B cell (primary cell): ENCODE measurements around the gene SLC20A1.

Source experiments
- CTCF ChIP-seq: fragments of 200-600 bp; IDR thresholded peaks from one replicate; pipeline ENCODE4 v1.8.0; 2022; ENCODE audit warnings: antibody characterized with exemption, mild to moderate bottlenecking
- EZH2 ChIP-seq: IDR thresholded peaks from 2 replicates; pipeline ENCODE4 v1.6.1; 2012; ENCODE audit warnings: borderline replicate concordance, low read depth, mild to moderate bottlenecking, moderate library complexity, low read length; ENCODE audit not compliant: insufficient read depth, poor library complexity, severe bottlenecking

GRCh38 chr2:112671801-112672200 lies 26.1 kb downstream of the SLC20A1 start:
- no peak for TF ChIP-seq CTCF
- TF ChIP-seq EZH2, result no peak
